Measurements from ENCODE around the gene NAT14.
A peak's percentile ranks its signal among the peaks of the same experiment; 100 is the strongest.

NAT14 gene

DNA sequence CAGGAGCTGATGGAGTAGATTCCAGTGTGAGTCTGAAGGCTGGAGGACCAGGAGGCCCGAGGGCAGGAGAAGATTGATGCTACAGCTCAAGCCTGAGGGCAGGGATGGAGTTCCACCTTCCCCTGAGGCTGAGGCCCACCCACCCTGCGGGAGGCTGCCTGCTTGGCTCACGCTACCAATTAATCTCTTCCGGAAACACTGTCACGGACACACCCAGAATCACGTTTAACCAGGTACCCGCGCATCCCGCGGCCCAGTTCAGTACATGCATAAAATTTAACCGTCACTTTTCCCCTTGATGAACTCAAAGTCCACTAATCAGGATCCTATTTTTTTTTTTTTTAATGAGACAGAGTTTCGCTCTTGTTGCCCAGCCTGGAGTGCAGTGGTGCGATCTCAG is 13.7 kb upstream of the NAT14 start:
- DNase-seq (ENCODE audit: low spot score), result no peak

DNA sequence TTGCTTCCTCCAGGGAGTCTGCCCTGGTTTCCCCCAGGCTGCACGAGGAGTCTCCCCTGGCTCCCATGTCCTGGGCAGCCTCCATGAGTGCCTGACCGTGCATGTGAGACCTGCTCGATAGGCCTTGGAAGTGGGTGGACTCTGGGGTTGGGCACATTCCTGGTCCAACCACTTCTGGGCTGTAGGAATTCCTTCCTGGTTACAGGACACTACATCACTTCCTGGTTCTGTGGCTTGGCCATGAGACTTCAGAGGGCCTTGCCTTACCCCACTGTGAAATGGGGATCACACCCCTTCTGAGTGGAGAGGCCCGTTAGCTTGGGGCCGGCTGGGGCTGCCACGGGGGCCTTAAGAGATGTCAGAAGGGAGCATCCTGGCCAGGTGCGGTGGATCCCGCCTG is 12.5 kb upstream of the NAT14 start:
- no peak for DNase-seq (ENCODE audit: low spot score)

DNA sequence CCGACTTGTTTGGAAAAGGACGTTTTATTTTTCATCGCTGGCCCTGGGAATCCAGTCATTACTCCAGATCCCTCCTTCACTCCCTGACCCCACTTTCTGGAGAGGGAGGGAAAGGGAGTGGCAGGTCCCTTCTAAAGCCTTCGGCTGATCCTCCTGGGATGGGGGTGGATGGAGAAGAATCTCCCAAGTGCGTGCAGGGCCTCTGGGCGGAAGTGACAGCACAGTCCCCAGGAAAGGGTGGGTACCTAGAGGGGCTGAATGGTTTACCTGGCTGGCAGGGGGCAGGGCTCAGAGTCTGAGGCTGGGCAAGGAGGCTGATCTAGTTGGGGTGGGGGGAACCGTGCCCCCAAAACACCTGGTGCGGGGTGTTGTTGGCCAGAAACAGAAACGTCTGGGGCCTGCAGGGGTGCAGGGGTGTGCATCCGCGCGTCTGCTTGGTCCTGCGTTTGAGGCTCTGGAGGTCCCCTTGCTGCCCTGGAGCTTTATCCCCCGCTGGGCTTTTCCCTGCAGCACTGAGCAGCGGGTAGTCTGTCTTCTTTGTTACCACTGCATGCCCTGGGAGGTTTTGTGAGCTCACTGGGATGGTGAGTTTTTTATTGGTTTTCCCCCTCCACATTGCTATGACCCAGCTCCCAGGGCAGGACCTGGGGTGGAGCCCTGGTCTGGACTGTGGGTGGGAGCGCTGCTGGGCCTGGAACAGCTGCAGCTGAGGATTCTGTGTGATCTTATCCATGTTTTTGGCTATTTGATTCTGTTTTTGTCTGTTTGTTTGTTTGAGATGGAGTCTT is 11.6 kb upstream of the NAT14 start:
- no peak for DNase-seq (ENCODE audit: low spot score)

DNA sequence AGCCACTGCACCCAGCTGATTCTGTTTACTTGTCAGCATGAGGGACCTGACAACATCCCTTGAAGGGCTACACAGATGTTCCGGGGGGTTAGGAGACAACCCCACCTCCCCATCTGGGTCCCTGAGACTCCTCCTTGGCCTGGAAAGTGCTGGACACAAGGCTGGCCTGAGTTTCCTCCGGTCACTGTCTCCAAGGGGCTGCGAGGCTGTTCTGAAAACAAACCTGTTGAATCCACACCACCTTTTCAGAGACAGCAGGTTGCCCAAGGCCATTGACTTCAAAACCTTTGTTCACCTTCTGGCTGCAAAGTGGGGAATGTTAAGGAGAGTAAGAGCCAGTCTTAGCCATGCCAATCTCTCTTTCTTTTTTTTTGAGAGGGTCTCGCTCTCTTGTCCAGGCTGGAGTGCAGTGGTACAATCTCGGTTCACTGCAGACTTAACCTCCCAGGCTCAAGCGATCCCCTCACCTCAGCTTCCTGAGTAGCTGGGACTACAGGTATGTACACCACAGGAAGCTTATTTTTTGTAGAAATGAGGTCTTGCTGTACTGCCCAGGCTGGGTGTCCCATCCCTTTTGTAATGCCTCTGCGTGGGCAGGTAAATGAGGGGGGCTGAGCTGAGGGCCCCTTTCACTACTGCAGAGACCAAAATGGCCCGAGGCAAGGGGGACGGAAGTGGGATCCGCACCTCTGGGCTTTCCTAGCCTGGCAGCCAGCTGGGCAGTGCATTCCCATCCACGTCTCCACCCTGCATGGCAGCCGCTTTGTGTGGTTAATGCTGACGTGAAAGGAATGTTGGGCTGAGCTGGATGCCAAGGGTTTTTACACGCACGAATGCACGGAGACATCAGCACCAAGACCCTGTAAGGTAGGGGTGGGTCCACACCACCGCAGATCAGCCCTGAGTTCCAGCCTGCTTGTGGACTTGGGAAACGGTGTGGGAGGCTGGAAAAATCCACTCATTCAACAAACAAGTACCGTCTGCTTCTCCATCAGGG is 10.4 kb upstream of the NAT14 start:
- DNase-seq (ENCODE audit: low spot score), result no peak

DNA sequence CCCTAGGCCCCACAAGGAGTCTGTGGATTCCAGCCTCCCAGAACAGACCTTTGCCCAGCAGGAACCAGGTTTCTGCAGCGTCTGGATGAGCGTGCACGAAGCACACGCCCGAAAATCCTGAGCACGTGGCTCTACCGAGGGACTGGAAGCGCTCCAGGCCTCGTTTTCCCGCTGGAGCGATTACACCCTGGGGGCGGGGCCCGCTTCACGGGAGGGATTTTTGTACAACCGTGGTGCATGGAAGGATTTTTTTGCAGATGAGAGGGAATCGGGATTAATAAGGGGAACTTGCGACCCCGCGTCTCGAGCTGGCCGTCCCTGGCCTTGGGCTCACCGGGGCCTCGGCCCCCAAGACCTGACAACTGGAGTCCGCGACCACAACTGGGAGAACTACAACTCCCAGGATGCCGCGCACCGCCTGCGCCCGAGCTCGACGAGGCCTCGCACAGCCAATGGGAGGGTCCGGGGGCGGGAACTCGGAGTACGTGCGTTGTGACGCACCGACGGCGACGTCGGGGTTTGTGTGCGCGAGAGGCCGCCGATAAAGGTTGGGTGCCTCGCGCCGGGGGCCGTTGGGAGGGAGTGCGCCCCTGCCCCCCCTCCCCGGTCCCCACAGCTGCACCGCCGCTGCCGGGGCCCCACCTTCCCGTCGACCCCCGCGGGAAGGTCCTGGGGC is 8.8 kb upstream of the NAT14 start, which contains the start of gene ZNF628:
Gene ZNF628 (plus strand): TSS at position 518 of the 676 bp plus-strand sequence. CDS start 3,294 bp downstream, outside the sequence.
- peak; percentile 98 for DNase-seq (ENCODE audit: low spot score)

DNA sequence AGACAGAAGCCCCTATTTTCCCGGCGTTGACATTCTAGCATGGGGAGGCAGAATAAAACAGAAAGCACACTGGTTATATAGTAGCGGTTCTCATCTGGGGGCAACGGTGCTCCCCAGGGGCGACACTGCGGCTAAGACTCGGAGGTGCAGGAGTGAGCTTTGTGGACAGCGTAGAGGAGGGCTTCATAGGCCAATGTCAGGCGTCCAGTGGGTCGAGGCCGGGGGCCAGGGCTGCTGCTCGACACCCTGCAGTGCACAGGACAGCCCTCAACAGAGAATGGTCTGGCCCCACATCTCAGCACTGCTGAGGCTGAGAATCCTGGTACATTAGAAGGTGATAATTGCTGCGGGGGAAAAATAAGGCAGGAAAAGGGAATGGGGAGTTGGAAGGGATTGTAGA is 7.1 kb upstream of the NAT14 start:
- DNase-seq (ENCODE audit: low spot score), result no peak

DNA sequence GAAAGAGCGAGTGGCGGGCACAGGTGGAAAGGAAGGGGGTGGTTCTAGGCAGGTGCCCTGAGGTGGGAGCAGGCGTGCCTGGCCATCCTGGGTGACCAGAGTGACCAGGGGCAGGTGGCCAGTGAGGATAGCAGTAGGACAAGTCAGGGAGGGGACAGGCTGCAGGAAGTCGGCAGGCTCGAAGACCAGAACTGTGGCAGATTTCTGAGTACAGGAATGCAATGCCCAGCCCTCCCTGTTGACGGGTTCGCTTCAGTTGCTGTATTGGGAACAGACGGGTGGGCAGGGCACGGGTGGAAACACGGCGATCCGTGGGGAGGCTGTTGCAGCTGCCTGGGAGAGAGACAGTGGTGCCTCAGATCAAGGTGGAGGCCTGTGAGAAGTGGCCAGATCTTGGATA is 6.6 kb upstream of the NAT14 start:
- DNase-seq (ENCODE audit: low spot score), result no peak

DNA sequence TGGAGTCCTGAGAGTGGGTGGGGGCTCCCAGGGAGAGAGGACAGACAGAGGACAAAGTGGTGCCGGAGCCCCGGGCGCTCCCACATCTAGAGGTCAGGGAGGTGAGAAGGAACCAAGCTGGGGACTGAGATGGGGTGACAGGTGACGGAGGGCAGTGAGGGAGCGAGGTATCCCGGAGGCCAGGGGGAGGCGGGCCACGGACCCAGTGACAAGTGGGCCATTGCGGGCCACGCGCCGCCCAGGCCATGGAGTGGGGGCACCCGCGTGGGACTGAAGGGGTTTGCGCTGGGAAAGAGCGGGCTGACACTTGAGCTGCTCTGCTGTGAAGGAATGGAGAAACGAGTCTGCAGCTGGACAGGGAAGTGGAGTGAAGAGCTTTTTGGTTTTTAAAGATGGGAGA is 5.9 kb upstream of the NAT14 start:
- DNase-seq (ENCODE audit: low spot score), result no peak

DNA sequence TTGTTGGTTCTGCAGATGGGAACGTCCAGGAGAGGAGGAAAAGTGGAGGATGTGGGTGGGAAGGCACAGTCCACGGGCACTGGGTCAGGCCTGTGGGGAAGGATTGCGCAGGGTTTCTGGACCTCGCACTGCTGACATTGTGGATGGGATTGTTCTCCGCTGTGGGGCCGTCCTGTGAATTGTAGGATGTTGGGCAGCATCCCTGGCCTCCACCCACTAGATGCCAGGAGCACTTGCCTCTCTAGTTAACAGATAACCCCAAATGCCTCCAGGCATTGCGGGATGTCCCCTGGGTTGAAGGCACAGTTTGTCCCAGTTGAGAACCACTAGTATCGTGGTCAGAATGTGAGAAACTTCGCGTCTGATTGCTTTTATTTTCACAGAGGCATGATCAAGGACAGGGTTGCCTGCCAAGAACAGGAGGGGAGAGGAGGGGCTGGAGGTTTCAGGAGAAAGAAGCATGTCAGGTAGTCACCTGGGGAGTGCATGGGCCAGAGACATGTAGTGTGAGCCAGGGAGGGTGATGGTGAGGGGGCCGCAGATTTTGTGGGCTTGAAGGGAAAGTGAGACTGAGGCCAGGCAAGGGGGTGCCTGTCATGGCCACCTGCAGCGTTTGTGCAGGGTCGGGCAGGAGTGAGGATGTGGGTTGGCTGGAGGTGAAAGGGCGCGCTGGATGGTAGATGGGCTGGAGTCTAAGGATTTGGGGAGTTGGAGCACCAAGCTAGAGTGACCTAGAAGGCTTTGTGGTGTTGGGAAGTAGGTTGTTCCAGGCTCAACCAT is 5.3 kb upstream of the NAT14 start:
- no peak for DNase-seq (ENCODE audit: low spot score)

- peak; percentile 49 for DNase-seq (ENCODE audit: low spot score)
These were observed 3.7 kb upstream of the NAT14 start for GRCh38 chr19:55481148-55481793.

GRCh38 chr19:55481794-55482155 is 3.2 kb upstream of the NAT14 start:
- DNase-seq (ENCODE audit: low spot score), result no peak

DNA sequence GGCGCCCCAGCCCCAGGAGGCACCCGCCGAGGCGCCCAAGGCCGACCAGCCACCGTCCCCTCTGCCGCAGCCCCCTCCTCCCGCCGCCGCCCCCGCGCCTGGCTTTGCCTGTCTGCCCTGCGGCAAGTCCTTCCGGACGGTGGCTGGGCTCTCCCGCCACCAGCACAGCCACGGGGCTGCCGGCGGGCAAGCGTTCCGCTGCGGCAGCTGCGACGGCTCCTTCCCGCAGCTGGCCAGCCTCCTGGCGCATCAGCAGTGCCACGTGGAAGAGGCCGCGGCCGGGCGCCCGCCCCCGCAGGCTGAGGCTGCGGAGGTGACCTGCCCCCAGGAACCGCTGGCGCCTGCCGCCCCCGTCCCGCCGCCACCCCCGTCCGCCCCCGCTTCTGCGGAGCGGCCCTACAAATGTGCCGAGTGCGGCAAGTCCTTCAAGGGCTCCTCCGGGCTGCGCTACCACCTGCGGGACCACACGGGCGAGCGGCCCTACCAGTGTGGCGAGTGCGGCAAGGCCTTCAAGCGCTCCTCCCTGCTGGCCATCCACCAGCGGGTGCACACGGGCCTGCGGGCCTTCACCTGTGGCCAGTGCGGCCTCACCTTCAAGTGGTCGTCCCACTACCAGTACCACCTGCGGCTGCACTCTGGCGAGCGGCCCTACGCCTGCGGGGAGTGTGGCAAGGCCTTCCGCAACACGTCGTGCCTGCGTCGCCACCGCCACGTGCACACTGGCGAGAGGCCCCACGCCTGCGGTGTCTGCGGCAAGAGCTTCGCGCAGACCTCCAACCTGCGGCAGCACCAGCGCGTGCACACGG is 2.6 kb upstream of the NAT14 start:
- DNase-seq (ENCODE audit: low spot score), result peak; percentile 56

GRCh38 chr19:55482967-55483705 is 1.9 kb upstream of the NAT14 start:
- DNase-seq (ENCODE audit: low spot score), result no peak

DNA sequence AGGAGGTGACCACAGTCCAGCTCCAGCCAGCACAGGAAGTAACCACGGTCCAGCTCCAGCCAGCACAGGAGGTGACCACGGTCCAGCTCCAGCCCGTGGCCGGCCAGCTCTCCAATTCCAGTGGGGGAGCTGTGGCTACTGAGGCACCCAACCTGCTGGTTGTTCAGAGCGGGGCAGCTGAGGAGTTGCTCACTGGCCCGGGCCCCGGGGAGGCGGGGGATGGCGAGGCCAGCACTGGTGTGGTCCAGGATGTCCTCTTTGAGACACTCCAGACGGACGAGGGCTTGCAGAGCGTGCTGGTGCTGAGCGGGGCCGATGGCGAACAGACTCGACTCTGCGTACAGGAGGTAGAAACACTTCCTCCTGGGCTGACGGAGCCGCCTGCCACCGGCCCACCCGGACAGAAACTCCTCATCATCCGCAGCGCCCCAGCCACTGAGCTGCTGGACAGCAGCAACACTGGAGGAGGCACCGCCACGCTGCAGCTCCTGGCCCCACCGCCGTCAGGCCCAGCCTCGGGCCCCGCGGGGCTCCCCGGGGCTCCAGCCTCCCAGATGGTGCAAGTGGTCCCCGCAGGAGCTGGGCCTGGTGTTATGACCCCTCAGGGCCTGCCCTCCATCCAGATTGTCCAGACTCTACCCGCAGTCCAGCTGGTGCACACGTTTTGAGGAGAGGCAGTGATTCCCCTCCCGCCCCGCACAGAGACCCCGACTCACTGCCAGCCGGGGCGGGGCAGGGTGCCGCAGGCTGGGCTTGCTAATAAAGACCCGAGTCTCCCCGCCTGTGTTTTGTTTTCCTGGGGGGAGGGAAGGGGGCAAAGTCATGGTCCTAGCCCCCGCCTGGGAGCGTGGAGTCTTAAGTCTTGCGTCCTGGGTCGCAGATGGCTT is 1.0 kb upstream of the NAT14 start:
- peak; percentile 52 for DNase-seq (ENCODE audit: low spot score)

DNA sequence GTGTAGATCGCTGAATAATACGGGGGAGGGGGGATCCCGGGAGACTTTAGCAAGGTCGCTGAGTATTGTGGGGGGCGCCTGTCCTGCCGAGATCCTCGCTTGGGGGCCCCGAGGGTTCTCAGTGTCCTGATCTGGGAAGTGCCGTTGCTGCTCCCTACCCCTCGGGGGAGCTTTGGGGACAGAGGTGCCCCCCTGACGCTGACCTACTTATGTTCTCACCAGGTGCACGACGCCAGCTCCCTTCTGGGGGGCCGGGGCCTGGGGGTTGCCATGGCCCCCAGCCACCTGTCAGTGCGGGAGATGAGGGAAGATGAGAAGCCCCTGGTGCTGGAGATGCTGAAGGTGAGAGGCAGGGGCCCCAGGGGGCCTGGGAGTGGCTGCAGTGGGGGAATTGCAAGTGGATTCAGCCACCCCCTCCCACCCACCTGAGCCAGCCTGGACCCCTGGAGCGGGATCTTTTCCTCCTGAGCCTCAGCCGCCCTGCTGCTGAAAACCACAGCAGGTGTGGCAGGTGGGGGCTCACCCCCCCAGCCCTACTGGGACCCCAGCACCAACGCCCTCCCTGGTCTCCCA is 537 bp downstream of the NAT14 start:
- peak; percentile 50 for DNase-seq (ENCODE audit: low spot score)

DNA sequence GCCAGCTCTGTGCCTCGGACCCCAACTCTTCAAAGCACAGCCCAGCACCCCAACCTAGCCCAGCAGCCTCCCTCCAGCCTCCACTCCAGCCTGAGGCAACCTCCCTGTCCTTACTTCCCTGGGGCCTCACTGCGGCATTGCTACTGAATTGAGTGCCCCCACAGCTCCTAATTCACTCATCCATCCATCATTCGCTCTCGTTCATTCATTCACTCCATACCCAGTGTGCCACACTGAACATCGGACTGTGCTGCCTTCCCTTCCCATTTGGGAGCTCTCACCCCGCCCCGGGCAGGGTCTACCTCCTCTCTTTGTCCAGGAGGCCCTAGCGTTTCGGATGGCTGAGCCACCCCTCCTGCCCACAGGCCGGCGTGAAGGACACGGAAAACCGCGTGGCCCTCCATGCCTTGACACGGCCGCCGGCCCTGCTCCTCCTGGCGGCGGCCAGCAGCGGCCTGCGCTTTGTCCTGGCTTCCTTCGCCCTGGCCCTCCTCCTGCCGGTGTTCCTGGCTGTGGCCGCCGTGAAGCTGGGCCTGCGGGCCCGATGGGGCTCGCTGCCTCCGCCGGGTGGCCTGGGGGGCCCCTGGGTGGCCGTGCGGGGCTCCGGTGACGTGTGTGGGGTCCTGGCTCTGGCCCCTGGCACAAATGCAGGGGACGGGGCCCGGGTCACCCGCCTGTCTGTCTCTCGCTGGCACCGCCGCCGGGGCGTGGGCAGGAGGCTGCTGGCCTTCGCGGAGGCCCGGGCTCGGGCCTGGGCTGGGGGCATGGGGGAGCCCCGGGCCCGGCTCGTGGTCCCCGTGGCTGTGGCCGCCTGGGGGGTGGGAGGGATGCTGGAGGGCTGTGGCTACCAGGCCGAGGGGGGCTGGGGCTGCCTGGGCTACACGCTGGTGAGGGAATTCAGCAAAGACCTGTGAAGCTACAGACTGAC is 1.3 kb downstream of the NAT14 start:
- peak; percentile 54 for DNase-seq (ENCODE audit: low spot score)
